HG03342 (cell line): ENCODE data around the gene NUDT8.
A peak's percentile ranks its signal among the peaks of the same experiment; 100 is the strongest.
"Not testable (repeated sequence)": the region's sequence is repeated elsewhere in the genome, so short reads cannot be mapped to it uniquely, and the experiment has no call there.

ENCODE experiments used
- ATAC-seq: cut with Tn5 transposase; IDR thresholded peaks from one replicate; pipeline ENCODE4 v1.9.1; 2021; ENCODE audit warnings: mild to moderate bottlenecking, moderate library complexity; ENCODE audit not compliant: unreplicated experiment

Gene NUDT8

DNA sequence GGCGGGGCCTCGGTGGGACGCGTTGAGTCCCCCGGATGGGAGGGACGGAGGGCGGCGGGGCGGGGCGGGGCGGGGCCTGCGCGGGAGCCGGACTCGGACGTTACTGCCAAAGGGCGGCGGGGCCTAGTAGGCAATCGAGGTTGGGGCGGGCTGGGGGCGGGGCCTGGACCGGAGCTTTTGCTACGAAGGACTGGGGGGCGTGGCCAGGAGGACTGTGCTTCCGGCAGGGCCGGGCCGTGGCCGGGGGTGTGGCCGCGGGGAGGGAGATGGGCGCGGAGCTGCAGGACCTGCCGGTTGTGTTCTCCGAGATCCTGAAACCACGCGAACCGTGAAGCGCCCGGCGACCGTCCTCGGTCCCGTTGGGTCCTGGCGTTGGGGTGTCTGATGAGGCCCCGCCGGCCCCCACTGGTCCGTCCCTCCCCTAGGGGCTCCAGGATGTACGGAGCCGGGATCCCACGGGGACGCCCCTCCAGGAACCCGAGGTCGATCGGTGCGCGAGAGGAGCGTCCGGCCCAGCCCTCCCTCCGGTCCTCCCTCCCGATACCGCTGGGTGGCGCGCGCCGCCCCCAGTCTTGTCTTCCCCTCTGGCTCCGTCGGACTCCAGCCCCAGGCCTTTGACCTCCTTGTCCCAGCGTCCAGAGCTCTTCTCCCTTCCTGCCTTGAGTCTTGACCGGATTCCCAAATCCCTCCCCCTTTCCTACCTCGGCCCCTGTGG lies 648 bp upstream of the NUDT8 start:
- peak; percentile 55 for ATAC-seq

DNA sequence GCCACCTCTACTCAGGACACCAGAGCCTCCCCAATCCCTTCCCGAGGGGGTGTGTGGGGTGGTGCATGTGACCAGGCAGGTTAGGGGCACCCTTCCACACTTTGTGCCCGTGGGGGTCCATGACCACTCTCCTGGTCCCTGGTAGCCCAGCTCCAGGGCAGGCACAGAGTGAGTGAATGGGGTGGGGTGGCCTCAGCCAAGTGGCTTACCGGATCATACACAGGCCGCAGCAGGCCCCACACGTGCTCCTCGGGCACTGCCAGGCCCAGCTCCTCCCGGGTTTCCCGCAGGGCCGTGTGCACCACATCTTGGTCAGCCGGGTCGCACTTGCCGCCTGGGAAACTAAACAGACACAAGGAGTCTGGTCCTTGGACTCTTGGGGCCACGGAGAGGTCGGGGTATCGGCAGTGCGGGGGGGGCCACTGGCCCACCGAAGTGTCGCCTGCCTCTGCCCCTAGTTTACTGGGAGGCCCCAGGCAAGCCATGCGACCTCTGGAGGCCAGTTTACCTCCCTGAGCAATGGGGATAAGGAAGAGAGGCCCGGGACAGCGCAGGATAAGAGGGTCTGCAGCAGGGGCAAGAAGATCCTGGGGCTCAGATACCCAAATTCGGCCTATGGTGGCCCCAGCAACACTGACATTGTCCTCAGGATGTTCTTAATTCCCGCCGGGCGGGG lies 889 bp downstream of the NUDT8 start:
- no peak for ATAC-seq

DNA sequence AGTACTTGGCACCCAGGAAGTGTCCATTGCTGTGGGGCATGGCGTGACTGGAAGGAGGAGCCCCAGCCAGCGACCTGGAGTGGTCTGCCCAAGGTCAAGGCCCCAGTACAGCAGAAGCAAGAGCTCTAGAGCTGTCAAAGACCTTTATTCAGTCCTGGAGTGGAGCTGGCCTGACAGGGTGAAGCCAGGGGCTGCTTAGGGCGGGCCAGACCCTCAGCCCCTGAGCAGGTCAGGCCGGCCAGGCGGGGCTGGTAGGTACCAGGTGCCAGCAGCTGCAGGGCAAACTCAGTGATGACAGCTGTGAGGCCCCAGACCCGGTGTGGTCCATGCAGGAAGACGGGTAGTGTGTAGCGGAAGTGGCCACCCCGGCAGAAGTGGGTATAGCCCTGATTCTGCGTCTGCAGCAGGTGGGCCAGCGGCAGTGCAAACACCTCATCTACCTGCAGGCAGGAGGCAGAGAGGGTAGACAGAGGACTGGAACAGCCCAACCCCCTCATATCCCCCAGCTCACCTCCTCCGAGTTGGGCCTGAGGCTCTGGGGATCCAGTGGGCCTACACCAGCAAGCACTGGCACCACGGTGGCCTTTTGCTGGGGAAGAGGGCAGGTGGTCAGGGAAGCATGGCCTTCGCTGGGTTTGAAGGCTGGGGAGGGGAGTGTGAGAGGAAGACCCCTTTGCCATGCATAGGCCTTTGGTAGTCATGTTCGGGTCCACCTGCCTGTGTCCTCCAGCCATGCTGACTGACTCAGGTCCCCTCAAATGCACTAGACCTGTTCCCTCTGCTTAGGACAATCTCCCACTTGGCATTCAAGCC lies 1.7 kb downstream of the NUDT8 start:
- no peak for ATAC-seq

DNA sequence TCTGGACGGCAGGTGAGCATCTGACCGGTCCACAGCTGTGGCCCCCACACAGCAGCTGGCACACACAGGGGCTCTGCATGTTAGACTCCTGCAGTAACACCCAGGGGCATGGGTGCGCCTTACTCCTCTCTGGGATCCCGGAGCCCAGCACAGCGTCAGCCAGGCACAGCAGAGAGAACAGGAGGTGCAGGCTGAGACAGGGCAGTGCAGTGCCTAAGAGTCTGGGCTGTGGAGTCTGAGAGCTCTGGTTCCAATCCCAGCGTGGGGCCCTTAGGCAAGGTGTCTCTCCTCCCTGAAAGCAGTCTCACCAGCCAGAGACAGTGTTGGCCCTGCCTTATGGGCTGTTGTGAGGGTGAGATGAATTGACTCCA lies 2.3 kb downstream of the NUDT8 start:
- no peak for ATAC-seq

DNA sequence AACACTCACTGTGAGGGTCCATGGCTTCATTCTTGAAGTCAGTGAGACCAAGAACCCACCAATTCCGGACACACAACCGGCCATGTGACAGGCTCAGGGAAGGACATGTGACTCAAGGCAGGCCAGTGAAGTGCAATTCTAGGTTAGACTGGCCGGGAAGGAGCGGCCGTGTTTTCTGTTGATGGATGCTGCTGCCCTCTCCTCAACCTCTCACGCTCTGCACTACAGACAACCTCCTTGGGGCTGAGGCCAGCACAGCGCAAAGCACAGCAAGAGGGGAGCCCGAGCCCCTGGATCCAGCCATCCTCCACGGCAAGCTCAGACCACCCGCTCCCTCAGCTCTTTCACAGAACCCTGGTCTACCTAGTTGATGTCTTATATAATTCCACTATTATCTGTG lies 2.8 kb downstream of the NUDT8 start:
- no peak for ATAC-seq

DNA sequence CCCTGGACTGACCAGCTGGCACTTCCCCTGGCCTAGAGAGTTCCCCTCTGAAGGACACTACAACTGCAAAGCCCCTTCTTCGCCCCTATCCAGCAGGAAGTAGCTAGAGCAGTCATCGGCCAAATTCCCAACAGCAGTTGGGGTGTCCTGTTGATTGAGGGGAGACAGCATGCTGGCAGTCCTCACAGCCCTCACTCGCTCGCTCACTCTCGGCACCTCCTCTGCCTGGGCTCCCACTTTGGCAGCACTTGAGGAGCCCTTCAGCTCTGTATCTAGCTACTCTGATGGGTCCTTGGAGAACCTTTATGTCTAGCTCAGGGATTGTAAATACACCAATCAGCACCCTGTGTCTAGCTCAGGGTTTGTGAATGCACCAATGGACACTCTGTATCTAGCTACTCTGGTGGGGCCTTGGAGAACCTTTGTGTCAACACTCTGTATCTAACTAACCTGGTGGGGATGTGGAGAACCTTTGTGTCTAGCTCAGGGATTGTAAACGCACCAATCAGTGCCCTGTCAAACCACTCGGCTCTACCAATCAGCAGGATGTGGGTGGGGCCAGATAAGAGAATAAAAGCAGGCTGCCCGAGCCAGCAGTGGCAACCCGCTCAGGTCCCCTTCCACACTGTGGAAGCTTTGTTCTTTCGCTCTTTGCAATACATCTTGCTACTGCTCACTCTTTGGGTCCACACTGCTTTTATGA lies 3.5 kb downstream of the NUDT8 start:
- ATAC-seq: not testable (repeated sequence)

DNA sequence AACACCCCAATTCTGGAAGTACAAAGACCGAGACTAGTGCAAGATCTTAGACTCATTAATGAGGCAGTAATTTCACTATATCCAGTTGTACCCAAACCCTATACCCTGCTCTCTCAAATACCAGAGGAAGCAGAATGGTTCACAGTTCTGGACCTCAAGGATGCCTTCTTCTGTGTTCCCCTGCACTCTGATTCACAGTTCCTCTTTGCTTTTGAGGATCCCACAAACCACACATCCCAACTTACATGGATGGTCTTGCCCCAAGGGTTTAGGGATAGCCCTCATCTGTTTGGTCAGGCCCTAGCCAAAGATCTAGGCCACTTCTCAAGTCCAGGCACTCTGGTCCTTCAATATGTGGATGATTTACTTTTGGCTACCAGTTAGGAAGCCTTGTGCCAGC lies 5.9 kb downstream of the NUDT8 start:
- ATAC-seq: not testable (repeated sequence)

DNA sequence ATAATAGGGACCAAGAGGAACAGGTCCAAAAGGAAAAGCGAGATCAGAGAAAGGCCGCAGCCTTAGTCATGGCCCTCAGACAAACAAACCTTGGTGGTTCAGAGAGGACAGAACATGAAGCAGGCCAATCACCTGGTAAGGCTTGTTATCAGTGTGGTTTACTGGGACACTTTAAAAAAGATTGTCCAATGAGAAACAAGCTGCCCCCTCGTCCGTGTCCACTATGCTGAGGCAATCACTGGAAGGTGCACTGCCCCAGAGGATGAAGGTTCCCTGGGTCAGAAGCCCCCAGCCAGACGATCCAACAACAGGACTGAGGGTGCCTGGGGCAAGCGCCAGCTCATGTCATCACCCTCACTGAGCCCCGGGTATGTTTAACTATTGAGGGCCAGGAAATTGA lies 6.8 kb downstream of the NUDT8 start:
- ATAC-seq: not testable (repeated sequence)

DNA sequence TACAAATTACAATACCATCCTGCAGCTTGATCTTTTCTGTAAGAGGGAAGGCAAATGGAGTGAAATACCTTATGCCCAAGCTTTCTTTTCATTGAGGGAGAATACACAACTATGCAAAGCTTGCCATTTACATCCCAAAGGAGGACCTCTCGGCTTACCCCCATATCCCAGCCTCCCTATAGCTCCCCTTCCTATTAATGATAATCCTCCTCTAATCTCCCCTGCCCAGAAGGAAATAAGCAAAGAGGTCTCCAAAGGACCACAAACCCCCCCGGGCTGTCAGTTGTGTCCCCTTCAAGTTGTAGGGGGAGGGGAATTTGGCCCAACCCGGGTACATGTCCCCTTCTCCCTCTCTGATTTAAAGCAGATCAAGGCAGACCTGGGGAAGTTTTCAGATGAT lies 7.8 kb downstream of the NUDT8 start:
- ATAC-seq: not testable (repeated sequence)

DNA sequence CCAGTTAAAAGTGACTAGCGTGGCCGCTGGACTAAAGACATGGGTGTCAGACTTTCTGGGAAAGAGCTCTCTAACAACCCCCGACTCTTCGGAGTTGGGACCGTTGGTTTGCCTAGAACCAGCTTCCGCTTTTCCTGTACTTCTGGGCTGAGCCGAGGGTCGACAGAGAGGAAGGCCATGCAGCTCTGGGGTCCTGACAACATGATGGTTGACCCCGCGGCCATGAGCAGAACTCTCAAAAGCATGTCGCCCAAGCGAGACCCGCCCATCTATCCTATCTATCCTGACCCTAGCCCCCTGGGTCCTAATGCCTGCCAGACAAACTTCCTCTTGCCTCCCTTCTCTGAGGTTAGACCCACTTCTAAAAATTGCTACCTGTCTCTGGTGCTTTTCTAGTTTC lies 9.1 kb downstream of the NUDT8 start:
- ATAC-seq: not testable (repeated sequence)

DNA sequence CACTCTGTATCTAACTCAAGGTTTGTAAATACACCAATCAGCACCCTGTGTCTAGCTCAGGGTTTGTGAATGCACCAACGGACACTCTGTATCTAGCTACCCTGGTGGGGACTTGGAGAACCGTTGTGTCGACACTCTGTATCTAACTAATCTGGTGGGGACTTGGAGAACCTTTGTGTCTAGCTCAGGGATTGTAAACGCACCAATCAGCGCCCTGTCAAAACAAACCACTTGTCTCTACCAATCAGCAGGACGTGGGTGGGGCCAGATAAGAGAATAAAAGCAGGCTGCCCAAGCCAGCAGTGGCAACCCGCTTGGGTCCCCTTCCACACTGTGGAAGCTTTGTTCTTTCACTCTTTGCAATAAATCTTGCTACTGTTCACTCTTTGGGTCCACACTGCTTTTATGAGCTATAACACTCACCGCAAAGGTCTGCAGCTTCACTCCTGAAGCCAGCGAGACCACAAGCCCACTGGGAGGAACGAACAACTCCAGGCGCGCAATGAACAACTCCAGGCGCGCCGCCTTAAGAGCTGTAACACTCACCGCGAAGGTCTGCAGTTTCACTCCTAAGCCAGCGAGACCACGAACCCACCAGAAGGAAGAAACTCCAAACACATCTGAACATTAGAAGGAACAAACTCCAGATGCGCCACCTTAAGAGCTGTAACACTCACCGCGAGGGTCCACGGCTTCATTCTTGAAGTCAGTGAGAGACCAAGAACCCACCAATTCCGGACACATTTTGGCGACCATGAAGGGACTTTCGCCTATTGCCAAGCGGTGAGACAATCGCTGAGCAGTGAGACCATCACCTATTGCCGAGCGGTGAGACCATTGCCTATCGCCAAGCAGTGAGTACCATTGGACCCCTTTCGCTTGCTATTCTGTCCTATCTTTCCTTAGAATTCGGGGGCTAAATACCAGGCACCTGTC lies 9.8 kb downstream of the NUDT8 start:
- ATAC-seq: not testable (repeated sequence)

DNA sequence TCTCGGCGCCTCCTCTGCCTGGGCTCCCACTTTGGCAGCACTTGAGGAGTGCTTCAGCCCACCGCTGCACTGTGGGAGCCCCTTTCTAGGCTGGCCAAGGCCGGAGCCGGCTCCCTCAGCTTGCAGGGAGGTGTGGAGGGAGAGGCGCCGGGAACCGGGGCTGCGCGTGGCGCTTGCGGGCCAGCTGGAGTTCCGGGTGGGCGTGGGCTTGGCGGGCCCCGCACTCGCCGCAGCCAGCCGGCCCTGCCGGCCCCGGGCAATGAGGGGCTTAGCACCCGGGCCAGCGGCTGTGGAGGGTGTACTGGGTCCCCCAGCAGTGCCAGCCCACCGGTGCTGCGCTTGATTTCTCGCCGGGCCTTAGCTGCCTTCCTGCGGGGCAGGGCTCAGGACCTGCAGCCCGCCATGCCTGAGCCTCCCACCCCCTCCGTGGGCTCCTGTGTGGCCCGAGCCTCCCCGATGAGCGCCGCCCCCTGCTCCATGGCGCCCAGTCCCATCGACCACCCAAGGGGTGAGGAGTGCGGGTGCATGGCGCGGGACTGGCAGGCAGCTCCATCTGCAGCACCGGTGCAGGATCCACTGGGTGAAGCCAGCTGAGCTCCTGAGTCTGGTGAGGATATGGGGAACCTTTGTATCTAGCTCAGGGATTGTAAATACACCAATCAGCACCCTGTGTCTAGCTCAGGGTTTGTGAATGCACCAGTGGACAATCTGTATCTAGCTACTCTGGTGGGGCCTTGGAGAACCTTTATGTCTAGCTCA lies 10.7 kb downstream of the NUDT8 start:
- not testable (repeated sequence) for ATAC-seq

DNA sequence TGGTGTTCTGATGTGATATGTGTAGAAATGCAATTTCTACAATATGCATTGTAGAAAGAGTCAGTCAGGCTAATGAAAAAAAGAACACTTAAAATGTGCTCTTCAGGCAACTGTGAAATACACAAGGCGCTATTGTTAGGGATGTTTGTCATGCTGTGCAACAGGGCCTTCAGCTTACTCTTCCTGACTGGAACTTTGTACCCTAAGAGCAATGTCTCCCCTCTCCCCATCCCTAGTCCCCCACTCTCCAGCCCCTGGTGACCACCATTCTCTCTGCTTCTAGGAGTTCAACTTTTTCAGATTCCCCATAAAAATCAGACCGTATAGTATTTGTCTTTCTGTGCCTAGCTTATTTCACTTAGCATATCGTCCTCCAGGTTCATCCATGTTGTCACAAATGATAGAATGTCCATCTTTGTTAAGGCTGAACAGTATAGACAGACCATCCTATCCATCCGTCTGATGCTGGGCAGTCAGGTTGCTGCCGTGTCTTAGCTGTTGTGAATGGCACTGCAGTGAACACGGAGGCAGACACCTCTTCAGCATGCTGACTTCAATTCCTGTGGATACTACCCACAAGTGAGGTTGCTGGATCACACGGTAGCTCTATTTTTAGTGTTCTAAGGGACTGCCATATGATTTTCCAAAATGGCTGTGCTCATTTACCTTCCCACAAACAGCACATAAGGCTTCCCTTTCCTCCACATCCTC lies 12.3 kb downstream of the NUDT8 start:
- ATAC-seq: no peak

DNA sequence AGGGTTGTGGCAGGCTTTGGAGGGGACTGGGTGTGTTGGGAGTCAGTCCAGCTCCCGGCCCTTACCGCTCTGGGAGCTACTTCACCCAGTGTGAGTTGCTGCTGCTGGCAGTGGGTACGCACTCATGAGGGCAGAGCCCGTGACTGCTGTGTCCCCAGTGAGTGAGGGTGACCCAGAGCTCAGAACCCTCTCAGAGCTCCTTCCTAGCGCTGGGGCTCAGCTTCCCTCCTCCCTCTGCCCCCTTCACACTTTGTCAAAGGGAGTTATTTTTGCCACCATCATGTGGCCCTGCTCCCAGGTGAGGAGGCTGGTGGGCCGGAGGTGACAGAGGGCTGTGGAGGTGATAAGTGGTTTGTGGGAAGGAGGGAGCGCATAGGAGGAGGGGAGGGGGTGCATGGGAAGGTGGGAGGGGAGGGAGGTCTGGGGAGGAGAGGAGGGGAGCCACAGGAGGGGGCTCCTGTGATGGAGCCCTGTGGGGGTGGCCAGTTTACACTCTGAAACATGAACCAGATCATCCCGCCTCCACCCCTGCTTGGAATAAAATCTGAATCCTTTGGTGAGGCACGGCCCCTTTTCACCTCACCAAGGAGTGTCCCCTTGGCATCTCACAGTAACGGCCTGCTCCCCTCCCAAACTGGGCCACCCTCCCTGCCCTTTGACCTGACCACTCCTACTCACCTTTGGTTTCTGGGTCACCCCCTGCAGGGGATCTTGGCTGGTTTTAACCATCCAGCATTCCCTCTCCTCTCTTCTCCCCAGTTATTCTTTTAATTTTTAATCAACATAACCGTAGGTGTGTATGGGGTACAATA lies 13.1 kb downstream of the NUDT8 start:
- no peak for ATAC-seq

DNA sequence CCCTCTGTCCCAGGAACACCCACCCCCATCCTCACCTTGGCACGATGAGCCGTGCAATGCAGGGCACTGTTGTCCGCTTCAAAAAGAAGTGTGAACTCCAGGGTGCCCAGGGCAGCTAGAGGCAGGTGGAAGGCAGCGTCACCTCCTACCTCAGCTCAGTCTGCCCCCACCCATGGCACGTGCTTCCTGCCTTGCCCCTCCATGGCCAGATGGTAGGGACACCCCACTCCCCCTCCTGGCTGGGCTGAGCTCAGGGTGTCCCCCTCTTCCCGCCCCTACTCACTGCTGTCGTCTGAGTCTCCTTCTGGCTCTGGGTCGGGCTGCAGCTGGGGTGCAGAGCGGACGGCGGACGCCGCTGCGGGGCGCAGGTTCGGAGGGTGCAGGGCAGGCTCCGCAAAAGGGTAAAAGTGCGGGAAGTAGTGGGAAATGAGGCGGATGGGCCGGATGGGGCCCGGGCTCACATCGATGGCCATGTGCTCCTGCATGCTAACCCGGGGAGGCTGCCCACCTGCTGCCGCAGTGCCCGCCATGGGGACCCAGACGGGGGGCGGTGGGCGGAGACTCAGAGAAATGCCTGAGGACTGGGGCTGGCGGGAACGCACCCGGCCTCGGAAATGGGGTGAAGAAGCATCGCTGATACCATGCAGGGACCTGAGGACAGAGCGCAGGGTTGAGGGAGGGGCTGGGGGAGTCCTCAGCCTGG lies 13.9 kb downstream of the NUDT8 start:
- no peak for ATAC-seq

DNA sequence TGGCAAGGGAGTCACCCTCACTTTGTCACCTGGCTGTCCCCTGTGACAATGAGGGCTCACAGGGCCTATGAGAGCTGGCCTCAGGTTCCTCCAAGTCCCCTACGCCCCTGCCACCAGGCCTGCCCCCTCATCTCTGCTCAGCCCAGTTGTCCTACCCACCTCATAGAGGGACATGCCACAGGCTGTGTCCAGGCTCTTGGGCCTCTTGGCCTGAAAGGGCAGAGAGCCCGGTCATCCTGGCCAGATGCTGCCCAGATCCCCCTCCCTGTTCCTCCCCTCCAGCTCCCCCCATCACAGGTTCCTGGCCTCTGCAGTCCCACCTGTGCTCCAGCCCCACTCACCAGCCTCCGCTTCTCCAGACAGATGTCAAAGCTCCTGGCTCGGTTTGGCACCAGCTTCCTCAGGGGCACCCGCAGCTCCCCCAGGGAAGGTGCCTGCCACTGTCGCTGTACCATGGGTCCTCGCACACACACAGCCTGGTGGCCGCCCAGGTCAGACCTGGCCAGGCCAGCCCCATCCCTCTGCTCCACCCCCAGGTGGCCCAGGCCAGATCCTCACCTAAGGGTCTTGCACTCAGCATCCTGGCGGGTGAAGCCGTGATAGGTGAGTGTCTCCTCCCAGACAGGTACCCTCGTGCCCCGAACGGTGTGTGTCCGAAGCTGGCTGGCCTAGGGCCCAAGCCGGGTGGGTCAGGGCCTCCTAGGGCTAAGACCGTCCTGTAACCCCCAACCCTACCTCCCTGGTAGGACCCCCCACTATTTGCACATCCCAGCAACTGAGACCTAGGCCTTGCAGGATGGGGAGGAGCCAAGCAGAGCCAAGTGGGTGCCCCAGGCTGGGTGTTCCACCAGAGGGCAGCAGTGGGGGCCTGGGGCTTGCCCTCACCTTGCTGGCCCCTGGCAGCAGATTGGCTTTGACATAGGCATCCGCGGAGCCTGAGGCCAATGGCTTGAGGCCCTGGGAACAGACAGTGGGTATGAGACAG lies 14.7 kb downstream of the NUDT8 start:
- no peak for ATAC-seq
